Chondrocyte (in vitro differentiated cells): Measurements from ENCODE around the gene BICD1. TPM values are rescaled to one million over a fixed set of nuclear protein-coding genes. Genes with fewer than 3 reads are reported as not detected.

Source experiments
- DNase-seq: peaks from one replicate; pipeline ENCODE4 v3.0.0; 2021; ENCODE audit warnings: mixed read lengths, low spot score
- H3K27ac Mint-ChIP-seq: one replicate; pipeline ENCODE4 v1.8.0; 2021; ENCODE audit warnings: mild to moderate bottlenecking, moderate library complexity, mixed read lengths; ENCODE audit not compliant: unreplicated experiment
- H3K27me3 Mint-ChIP-seq: 2 replicates; pipeline ENCODE4 v1.8.0; 2021; ENCODE audit warnings: low read depth, mixed read lengths
- H3K36me3 Mint-ChIP-seq: 2 replicates; pipeline ENCODE4 v1.8.0; 2021; ENCODE audit warnings: low read depth, mixed read lengths
- H3K4me1 Mint-ChIP-seq: 2 replicates; pipeline ENCODE4 v1.8.0; 2021; ENCODE audit warnings: low read depth, mild to moderate bottlenecking, mixed read lengths
- H3K4me3 Mint-ChIP-seq: one replicate; pipeline ENCODE4 v1.8.0; 2021; ENCODE audit warnings: mild to moderate bottlenecking, moderate library complexity, mixed read lengths; ENCODE audit not compliant: unreplicated experiment
- H3K9me3 Mint-ChIP-seq: 2 replicates; pipeline ENCODE4 v1.8.0; 2021; ENCODE audit warnings: low read depth, mixed read lengths
- total RNA-seq: library from RNA; stranded (reverse); gene quantifications from 3 replicates; pipeline ENCODE4 v1.2.1, GENCODE V29; 2021
- TF ChIP-seq, protein P1 (sequence below): fragments of 200-600 bp; sonication (generic); IDR thresholded peaks from 2 replicates; pipeline ENCODE4 v1.5.0; 2021; ENCODE audit warnings: antibody characterized with exemption, mild to moderate bottlenecking, moderate library complexity

Gene BICD1
- total RNA-seq, 1 donor from 2014 or later: 30.5 TPM

DNA sequence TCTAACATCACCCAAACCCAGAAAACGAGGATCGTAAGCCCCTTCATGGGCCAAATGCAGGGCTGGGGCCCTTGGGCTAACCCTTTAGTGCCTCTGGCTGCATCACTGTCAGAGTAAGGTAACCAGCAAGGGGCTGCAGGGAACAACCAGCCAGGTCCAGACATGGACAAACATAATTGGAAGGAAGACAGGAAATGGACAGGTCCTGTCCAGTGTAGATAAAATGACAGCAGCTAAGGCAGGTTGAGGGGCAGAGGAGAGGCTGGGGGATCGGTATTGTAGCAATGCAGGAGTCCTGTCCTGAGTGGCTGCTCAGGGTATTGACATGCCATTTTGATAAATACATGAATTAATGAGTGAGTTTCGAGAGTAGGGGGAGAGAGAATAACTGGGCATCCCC is 29.8 kb downstream of the BICD1 start:
- H3K9me3 Mint-ChIP-seq: no peaks in the 10 kb centered on the region
- no peak overlapping the region for H3K4me3 Mint-ChIP-seq
- H3K36me3 Mint-ChIP-seq: no peaks in the 10 kb centered on the region
- TF ChIP-seq, protein P1, sequence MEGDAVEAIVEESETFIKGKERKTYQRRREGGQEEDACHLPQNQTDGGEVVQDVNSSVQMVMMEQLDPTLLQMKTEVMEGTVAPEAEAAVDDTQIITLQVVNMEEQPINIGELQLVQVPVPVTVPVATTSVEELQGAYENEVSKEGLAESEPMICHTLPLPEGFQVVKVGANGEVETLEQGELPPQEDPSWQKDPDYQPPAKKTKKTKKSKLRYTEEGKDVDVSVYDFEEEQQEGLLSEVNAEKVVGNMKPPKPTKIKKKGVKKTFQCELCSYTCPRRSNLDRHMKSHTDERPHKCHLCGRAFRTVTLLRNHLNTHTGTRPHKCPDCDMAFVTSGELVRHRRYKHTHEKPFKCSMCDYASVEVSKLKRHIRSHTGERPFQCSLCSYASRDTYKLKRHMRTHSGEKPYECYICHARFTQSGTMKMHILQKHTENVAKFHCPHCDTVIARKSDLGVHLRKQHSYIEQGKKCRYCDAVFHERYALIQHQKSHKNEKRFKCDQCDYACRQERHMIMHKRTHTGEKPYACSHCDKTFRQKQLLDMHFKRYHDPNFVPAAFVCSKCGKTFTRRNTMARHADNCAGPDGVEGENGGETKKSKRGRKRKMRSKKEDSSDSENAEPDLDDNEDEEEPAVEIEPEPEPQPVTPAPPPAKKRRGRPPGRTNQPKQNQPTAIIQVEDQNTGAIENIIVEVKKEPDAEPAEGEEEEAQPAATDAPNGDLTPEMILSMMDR: no peak
- no peak overlapping the region for H3K27ac Mint-ChIP-seq
- DNase-seq: no peak
- peaks cover 24% of the 10 kb centered on the region for H3K4me1 Mint-ChIP-seq
- H3K27me3 Mint-ChIP-seq: no peaks in the 10 kb centered on the region

DNA sequence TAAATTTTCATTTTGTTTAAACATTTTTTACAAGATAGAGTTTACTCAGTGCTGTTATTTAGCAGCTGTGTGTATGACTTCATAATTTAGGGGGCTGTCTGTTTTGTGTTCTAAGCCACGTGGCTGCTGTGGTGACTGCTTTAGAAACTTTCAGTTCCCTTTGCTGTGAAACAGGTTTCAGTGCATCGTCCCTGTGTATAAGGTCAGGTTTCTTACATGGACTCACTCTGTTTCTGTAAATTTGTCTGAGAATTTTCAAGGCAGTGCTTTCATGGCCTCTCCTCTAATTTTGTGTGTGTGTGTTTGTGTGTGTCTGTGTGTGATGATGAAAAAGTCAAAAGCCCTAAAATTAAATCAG is 32.4 kb downstream of the BICD1 start:
- Mint-ChIP-seq H3K27me3 (no peaks in the 10 kb centered on the region), H3K36me3 (no peaks in the 10 kb centered on the region), H3K27ac (peak overlapping the region; percentile 22), H3K4me3 (peak overlapping the region; percentile 58), H3K9me3 (no peaks in the 10 kb centered on the region), H3K4me1 (peaks cover 23% of the 10 kb centered on the region)
- TF ChIP-seq, protein P1: no peak
- no peak for DNase-seq

DNA sequence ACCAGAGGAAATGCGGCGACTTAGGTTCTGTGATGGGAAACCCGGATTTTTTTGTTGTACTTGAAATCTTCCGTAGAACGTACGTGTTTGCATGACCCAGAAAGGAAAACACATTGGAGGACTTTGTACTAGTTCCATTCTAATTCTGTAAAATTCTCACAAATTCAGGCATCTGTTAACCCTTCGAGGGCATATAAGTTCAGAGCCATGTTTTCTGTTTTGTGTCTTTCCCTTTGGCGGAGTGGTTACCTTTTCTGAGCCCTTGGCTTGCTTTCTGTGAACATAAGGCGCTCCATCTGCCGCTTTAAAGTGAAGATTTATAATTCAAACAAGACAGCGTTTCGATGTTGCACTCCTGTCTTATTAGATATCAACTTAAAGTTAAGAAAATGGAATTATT is 34.2 kb downstream of the BICD1 start:
- peaks cover 17% of the 10 kb centered on the region for H3K4me1 Mint-ChIP-seq
- TF ChIP-seq, protein P1: no peak
- H3K27ac Mint-ChIP-seq: no peak overlapping the region
- H3K9me3 Mint-ChIP-seq: no peaks in the 10 kb centered on the region
- H3K27me3 Mint-ChIP-seq: no peaks in the 10 kb centered on the region
- no peak overlapping the region for H3K4me3 Mint-ChIP-seq
- no peak for DNase-seq
- no peaks in the 10 kb centered on the region for H3K36me3 Mint-ChIP-seq

DNA sequence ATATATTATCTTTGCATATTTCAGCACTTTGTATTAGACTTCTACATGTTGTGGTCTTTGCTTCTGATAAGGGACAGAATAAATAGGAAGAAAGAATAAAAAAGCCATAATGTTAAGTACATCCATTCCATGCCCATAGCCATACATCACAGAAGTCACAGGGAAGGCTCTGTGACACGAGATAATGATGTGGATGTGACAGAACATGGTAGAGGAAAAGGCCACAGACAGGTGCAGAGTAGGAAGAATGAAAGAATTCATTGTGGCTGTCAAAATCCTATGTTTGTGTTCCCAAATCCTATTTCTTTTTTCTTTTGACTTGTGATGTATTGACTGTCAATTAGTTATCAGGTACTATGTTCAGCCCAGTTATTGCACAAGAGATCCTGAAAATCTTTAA is 38.4 kb downstream of the BICD1 start:
- Mint-ChIP-seq H3K27me3 (no peaks in the 10 kb centered on the region), H3K4me1 (peaks cover 5% of the 10 kb centered on the region), H3K9me3 (peaks cover 3% of the 10 kb centered on the region), H3K4me3 (no peak overlapping the region), H3K36me3 (no peaks in the 10 kb centered on the region), H3K27ac (no peak overlapping the region)
- DNase-seq: no peak
- TF ChIP-seq, protein P1: no peak

DNA sequence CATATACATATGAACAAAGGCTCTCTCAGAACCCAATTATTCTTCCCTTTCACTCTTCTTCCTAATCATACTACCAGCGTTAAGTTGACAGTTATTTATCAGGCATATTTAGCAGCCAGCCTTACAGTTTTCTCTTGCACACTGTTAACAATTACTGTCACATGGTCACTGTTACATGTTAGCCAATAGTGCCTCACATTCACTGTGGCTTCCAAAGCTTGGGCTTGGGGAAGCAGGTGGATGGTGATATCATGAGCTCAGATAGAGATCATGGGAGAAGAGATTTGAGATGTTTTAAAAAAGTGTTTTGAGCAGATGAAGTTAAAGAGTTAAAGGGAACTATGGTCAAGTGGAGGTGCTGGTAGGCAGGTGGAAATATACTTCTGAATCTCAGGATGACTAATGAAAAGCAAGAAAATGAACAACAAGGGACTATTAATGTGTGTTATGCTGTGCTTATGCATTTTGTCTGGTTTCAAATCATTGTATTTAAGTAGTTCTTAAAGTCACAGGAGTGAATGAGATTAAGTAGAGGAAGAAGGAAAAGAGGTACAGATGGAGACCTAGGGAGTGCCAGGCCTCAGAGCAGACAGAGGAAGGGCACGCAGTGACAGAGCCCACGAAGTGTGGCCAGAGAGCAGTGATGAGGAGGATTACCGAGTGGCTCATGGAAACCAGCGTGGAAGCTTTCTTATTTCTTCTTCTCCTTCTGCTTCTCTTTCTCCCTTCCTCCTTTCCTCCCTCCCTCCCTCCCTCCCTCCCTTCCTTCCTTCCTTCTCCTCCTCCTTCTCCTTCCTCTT is 39.6 kb downstream of the BICD1 start:
- no peak for DNase-seq
- peaks cover 3% of the 10 kb centered on the region for H3K9me3 Mint-ChIP-seq

More for the DNA sequence above, 39.6 kb downstream of the BICD1 start:
- TF ChIP-seq, protein P1: no peak
- no peak overlapping the region for H3K4me3 Mint-ChIP-seq
- no peaks in the 10 kb centered on the region for H3K36me3 Mint-ChIP-seq
- H3K4me1 Mint-ChIP-seq: no peaks in the 10 kb centered on the region
- H3K27me3 Mint-ChIP-seq: no peaks in the 10 kb centered on the region
- no peak overlapping the region for H3K27ac Mint-ChIP-seq
